Ramos (cell line): ENCODE results near the gene CLSTN2.

Experiments used
- in situ Hi-C: fragments of 300-500 bp; cut with MboI; formaldehyde crosslinking; loops from one replicate; pipeline ENCODE4 v1.14.3; 2022; ENCODE audit warnings: low sequenced_read_pairs; ENCODE audit not compliant: unreplicated experiment

CLSTN2 gene

DNA sequence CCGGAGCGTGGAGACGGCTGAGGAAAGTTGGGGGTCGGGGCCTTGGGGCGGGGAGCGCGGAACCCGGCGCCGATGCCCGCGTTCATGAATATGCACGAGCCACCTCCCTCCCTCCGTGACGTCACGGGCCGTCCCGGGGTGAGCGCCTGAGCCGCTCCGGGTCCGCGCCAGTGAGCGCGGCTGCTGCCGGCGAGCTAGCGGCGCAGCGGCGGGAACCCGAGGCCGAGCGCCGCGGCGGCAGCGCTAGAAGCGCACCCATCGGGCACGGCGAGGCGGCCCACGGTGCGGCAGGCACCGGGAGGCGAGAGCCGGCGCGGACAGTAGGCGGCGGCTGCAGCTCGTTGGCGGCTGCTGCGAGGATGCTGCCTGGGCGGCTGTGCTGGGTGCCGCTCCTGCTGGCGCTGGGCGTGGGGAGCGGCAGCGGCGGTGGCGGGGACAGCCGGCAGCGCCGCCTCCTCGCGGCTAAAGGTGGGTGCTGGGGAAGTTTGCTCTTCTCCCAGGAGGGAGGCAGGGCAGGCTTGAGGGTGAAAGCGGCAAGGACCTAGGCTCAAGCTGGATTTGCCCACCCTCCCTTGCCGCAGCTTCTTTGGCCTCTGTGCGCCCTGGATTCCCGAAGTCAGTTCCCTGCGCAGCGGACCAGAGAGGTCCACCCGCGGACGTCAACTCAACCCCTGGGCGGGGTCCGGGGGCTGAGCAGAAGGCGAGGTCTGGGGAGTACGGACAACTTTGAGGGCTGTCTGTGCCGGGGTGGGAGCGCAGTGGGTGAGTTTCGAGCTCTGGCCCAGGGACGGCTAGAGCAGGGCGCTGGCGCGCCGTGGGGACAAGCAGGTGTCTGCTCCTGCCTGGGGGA, at the start of gene CLSTN2:
Gene CLSTN2, plus strand, starts transcription at position 170 of the 850 bp plus-strand sequence.
- in situ Hi-C loops: loop anchor here (25.0 kb wide), 1 partner anchor 927 kb away; no protein-coding TSS in a partner anchor

DNA sequence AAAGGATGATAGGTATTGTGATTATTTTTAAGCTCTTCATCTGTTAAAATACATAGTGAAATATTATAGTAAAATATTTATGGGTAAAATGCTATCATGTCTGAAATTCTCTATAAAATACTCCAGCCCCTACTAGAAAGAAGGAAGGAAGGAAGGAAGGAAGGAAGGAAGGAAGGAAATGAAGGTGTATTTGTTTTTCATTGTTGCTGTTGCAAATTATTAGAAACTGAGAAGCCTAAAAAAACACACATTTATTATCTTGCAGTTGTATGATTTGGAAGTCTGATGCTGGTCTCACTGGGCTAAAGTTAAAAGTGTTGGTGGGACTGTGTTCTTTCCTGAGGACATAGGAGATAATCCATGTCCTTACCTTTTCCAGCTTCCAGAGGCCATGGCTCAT, 47.6 kb upstream of the CLSTN2 start:
- in situ Hi-C loops: no loop called here

DNA sequence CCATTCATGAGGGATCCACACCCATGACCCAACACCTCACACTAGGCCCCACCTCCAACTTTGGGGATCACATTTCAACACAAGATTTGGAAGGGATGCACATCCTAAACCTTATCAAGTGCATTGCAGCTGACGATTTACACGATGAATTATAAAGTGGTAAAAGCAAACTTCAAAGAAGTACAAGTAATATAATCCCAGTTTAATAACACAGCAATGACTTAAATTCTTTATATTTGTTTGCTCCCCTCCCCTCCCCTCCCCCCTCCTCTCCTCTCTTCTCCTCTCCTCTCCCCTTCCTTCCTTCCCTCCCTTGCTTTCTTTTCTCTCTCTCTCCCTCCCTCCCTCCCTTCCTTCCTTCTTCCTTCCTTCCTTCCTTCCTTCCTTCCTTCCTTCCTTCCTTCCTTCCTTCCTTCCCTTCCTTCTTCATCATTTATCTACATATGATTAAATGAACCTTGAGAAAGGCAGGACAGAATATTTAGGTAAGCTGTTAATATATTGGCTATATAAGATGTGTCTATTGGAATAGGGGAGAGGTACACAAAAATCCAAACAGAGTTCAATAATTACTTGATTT, 46.3 kb upstream of the CLSTN2 start:
- in situ Hi-C loops: no loop called here

DNA sequence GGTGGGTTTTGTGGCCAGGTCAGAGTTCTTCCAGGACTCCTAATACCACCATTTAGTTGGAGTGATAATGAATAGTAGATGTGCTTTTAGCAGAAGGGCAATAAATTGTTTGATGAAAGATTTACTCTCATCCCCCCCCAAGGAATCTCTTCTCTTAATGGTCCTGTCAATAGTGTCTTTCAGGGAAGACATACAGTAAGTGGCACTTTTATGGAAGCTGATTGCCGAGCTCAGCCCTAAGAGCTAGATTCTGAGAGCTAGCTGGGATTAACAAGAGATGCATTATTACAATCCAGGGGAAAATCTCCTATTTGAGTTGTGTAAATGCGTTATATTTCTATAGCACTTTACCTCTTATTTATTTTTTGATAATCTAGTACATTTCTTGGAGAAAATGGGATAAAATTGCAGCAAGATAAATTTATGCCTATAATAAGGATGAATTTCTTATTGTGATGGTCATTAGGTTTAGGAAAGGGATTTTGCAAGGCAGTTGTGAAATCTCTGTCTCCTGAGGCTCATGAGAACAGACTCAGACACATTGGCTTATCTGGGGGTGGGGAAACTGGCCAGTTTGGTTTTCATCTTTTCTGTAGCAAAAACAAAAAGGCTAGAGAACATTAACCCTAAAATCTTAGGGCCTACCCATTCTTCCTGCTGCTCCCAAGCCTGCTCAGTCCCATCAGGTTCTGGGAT, 41.6 kb upstream of the CLSTN2 start:
- in situ Hi-C loops: no loop called here

DNA sequence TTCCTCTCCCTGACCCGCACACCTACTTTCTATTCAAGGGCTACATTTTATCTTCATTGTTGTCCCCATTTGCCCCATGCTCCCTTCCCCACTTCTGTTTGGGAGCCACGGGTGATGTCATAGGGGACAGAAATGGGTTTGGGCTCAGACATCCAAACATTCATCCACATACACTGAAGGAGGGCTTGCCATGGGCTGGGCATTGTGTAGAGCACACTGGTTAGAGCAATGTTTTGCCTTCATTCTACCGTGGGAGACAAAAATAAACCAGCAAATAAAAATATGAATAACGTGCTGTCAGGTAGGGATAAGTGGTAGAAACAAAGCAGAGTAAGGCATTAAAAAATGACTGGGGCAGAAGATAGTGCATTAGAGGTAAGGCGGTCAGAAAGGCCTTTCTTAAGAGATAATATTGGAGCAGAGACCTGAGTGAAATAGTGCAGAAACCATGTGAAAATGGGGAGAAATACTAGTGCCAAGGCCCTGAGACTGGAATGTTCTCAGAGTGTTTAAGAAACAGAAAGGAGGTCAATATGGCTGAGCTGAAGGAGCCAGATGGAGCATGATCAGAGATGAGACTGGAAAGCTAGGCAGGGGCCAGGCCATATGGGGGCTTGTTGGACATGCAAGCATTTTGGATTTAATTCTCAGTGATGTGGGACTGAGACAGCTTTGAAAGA, 40.9 kb upstream of the CLSTN2 start:
- in situ Hi-C loops: no loop called here

DNA sequence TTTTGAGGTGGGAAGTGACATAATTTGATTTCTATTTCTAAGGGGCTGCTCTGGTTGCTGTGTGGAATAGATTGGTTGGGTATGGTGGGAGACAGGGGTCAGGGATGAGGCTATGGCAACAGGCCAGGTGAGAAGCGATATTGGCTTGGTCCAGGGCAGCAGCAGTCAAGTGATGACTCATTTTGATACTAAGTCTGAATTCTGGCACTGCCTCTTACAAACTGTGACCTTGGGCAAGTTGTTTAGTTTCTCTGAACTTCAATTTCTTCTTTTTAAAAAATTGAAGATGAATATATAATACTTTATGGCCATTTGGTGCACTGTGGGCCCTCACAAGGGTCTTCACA, 40.4 kb upstream of the CLSTN2 start:
- in situ Hi-C loops: no loop called here

DNA sequence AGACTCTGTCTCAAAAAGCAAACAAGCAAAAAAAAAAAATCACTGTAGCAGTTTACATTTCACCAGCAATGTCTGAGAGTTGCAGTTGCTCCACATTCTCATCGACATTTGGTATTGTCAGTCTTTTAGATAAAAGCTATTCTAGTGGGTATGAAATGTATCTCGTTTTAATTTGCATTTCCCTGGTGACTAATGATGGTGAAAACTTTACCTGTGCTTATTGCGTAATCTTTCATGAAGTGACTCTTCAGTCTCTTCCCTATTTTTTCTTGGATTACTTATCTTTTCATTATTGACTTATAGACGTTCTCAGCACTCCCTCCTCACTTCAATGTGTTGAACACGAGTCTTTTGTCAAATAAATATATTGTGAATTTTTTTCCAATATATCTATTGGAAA, 37.2 kb upstream of the CLSTN2 start:
- in situ Hi-C loops: no loop called here

DNA sequence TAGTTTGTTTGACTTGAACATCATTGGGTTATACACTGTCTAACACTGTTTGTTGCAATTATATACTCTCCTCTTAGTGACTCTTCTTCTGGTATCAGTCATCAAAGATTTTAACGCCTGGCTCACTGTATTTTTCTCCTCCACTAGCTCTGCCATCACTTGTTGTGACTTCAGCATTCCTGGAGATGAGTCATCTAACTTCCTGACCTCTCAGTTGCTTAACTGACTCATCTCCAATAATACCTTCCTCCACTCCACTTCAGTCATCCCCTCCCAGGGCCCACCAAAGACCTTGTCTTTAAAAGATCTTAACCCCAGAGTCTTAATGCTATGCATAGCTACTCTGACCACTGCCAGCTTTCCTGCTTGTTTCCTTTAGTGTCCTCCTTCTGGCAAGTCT, 28.6 kb upstream of the CLSTN2 start:
- in situ Hi-C loops: no loop called here

DNA sequence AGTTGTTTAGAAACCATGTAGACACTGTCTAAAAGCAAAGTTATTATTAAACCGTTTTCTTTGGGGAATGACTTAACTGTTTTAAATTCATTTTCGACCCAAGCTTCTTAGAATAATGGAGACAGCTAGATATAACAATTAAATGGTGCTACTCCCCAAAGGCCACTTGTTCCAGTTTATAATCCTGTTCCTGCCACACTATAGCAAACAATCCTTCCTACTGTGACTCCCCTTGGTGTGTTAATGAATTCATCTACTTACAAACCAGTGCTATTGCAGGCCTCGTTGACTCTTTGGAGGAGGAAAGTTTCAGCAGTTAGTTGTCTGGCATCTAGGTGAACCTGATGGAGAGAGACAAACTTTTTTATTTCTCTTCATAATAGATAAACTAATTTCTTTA, 25.2 kb upstream of the CLSTN2 start:
- in situ Hi-C loops: no loop called here

DNA sequence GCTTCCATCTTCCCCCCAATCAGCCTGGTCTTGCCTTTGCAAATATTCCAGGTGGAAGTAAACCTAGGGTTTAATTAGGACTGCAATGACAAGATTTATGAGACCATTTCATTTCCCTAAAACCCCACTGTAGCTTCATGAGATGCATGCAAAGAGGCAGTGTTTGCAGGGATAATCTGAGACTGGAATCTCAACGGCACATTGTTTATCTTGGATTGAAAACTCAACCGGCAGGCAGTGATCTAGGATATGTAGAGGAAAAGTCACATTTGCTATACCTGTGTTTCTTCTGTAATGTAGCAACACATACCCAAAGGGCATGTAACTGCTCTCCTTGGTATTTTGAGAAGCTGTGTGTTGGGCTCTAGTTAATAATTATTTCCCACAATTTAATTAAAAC, 18.7 kb upstream of the CLSTN2 start:
- in situ Hi-C loops: no loop called here

DNA sequence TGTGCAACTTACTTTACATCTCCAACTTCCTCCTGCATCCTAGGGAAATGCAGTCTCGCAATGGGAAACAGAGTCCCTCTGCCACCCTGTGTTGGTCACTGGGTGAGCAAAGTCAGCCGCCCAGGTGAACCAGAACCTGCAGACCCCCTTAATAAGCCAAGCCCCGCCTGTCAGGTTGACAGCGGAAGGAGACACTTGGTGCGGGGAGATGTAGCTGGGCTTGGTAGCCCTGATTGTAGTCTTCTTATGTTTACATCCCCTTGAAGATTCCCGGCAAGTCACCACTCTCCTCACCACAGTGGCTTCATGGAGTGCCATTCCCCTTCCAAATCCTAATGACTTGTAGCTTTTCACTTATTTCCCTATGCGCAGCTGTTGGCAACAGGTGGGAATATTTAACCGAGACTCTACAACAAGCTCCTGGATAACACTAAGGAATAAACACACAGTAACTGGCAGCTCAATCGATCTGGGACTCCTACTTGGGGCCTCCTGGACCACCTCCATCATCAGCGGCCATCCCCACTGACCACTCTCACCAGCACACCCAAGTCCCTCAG, 17.7 kb upstream of the CLSTN2 start:
- in situ Hi-C loops: no loop called here

DNA sequence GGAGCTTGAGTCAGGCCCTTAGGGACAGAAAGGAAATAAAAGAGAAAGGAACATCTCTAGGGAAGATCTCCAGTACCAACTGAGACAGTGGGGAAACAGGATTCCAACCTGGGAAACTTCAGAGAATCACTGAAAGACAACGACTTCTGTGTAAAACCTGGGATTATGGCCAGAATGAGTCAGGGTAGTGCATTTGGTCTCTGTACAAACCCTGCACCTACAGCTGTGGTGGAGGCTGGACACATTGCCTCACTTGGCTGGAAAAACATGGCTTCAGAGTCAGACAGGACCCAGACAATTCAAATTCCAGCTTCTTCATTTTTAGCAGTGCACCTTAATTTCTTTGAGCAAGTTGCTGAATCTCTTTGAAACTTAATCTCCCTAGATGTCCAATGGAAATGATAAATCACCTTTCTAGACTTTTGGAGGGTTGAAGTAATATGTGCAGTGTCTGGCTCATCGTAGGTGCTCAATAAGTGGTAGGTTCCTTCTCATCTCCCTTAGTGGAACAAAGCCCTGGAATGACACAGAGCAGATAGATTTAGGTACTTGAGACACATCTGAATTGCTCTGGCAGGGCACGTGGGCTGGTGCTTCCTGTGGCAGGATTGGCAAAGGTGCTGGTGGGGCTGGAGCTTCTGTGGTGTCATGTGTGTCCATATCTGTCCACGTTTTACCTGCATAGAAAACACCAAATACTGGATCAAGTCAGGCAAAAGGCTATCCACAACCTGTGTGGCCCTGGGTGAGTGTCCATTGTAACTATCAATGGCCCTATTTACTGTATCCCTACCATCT, 6.1 kb upstream of the CLSTN2 start:
- in situ Hi-C loops: loop anchor here (25.0 kb wide), 1 partner anchor 933 kb away; no protein-coding TSS in a partner anchor

DNA sequence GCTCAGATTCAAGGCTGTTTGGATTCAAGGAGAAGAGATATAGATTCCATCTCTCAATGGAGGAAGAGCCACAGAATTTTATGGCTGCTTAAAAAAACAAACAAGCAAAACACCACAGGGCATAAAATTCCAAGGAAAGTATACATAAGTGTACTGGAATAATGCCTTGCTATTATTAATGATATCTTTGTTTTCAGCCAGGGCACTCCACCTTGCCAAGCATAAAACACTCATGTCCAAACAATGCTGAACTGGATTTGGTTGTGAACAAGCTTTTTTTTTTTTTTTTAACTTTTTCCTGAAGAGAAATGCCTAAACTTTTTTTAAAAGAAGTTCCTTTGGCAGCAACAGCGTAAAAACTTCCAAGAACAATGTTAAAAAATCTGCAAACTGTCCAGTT, 4.8 kb upstream of the CLSTN2 start:
- in situ Hi-C loops: loop anchor here (25.0 kb wide), 1 partner anchor 932 kb away; no protein-coding TSS in a partner anchor

DNA sequence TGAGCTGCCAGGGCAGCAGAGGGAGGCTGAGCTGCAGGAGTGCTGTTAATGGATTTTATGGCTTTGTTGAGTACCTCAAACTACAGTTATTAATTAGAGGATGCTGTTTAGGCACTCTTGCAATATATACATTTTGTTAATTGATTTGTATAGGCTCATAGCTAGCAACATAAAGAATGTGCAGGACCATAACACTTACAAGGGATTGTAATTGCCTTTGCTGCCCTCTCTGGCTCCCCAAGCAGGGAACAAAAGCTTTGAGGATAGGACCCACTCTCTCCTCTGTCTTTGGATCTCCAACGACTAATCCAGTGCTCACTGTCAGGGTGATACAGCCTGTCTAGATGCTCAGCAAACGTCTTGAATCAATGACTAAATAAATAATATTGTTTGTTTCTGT, 1.2 kb upstream of the CLSTN2 start:
- in situ Hi-C loops: loop anchor here (25.0 kb wide), 1 partner anchor 929 kb away; no protein-coding TSS in a partner anchor

DNA sequence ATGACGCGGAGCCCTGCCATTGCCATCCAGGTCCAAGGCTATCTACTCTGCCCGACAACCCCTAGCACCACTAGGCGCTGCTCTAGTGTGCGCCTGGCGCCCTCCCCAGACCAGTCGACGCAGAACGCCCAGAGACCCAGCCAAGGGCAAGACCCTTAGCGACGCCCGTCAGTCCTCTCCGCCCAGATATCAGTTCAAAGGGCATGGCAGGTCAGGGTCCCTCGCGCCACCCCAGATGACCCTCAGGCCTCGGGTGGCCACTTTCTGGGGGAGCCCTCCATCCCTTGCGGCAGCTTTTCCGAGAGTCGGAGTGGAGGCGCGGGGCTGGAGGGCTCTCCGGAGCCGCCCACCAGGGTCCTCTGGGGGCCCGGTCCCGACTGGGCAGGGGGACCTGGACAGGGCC, 371 bp upstream of the CLSTN2 start:
- in situ Hi-C loops: loop anchor here (25.0 kb wide), 1 partner anchor 928 kb away; no protein-coding TSS in a partner anchor

DNA sequence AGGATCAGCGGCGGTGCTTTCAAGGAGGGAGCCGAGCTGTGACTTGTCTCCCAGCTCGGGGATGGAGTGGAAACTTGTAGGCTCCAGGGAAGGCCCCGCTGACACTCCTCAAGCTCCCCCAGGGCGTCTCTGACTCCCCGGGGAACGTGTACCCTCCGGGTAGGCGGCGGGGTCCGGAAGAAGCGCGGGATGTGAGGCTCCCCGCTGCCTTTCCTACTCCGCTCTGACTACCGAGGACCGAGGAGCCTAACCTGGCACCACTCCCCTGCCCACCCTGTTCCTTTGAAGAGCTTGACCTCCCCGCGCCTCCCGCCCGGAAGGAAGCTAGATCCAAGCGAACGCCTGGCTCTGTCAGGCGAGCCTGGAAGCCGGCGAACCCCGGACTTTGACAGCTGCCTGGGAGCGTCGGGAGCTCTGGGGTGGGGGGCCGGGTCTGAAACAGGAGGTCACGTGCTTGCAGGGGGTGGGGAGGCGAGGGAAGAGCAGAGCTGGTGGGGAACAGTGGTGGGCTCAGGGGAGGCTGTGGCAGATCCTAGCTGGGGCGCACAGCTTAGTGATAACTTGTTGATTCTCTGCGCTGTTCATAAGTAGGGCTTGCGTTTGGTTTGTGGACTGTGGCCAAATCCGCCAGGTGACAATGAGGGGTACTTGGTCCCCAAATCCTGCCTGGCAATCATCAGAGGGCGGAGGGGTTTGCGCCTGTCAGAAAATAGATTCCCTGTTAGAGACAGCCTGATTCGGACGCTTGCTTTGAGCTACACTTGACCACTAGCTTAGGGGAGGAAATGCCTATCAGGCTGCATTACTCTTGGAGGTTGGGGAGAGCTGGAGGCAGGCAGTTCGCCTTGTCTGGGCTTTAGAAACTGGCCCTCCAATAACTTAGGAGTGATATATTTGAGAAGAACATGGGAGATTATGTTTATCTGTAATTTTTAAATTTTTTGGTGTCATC, 1.2 kb downstream of the CLSTN2 start:
- in situ Hi-C loops: loop anchor here (25.0 kb wide), 1 partner anchor 926 kb away; no protein-coding TSS in a partner anchor

DNA sequence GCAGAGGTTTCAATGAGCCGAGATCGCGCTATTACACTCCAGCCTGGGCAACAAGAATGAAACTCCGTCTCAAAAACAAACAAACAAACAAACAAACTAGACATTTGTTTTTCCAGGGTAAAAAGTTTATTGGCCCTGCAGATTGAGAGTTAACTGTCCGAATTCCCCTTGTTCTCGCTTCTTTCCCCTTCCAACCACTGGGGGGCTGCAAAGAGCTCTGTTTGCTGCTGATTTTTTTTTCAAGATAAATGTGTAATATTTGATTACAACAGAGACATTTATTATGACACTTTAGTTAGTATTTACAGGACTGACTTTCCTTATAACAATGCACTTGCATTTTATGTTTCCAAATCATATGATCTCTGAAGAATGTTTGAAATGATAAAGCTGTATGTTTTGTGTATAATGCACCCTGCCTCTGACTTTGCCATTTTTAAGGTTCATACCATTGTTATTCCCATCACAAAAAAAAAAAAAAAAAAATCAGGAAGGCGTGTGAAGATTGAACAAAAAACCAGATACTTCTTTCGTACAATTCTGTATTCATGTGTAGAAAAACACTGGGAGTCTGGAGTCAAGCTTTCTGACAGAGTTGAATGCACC, 2.8 kb downstream of the CLSTN2 start:
- in situ Hi-C loops: loop anchor here (25.0 kb wide), 1 partner anchor 925 kb away; no protein-coding TSS in a partner anchor
